HEK293T (cell line): ENCODE results near the gene CTBP1.

Experiments
- CTCF ChIA-PET: fragments of 350-600 bp; formaldehyde crosslinking; extraction: SDS; loops from one replicate; lab custom pipeline; 2021; ENCODE audit warnings: antibody characterized with exemption, inconsistent platforms; lab: Yijun Ruan, JAX
- POLR2A ChIA-PET: fragments of 350-600 bp; formaldehyde crosslinking; extraction: SDS; loops from one replicate; lab custom pipeline; 2020; ENCODE audit warnings: antibody characterized with exemption, inconsistent platforms; lab: Yijun Ruan, JAX
- DNase-seq: peaks from one replicate; pipeline ENCODE4 v3.0.0; 2012; ENCODE audit warnings: mixed read lengths; ENCODE audit errors: extremely low spot score
- ARNT ChIP-seq: fragments of 450-650 bp; IDR thresholded peaks from 2 replicates; pipeline ENCODE4 v1.6.1; 2017; ENCODE audit warnings: mild to moderate bottlenecking
- BHLHE40 ChIP-seq: fragments of 450-650 bp; IDR thresholded peaks from 2 replicates; pipeline ENCODE4 v1.6.1; 2016; ENCODE audit warnings: mild to moderate bottlenecking, moderate library complexity, borderline replicate concordance
- CTBP1 ChIP-seq: fragments of 450-650 bp; IDR thresholded peaks from 2 replicates; pipeline ENCODE4 v1.6.1; 2016; ENCODE audit warnings: borderline replicate concordance
- ELF4 ChIP-seq: fragments of 450-650 bp; IDR thresholded peaks from 2 replicates; pipeline ENCODE4 v1.6.1; 2017; ENCODE audit warnings: antibody characterized with exemption
- FOXA1 ChIP-seq: fragments of 450-650 bp; IDR thresholded peaks from 2 replicates; pipeline ENCODE4 v1.6.1; 2016; ENCODE audit warnings: mild to moderate bottlenecking
- FOXK2 ChIP-seq: fragments of 450-650 bp; IDR thresholded peaks from 2 replicates; pipeline ENCODE4 v1.6.1; 2016; ENCODE audit warnings: mild to moderate bottlenecking
- FOXM1 ChIP-seq: fragments of 450-650 bp; IDR thresholded peaks from 2 replicates; pipeline ENCODE4 v1.6.1; 2017; ENCODE audit warnings: mild to moderate bottlenecking, borderline replicate concordance
- HDGF ChIP-seq: fragments of 450-650 bp; IDR thresholded peaks from 2 replicates; pipeline ENCODE4 v1.6.1; 2017; ENCODE audit warnings: antibody characterized with exemption, borderline replicate concordance
- L3MBTL2 ChIP-seq: fragments of 450-650 bp; conservative IDR thresholded peaks from 2 replicates; pipeline ENCODE4 v1.6.1; 2016; ENCODE audit warnings: mild to moderate bottlenecking
- LEF1 ChIP-seq: fragments of 450-650 bp; IDR thresholded peaks from 2 replicates; pipeline ENCODE4 v1.6.1; 2017; ENCODE audit warnings: mild to moderate bottlenecking, borderline replicate concordance
- NFRKB ChIP-seq: fragments of 450-650 bp; IDR thresholded peaks from 2 replicates; pipeline ENCODE4 v1.6.1; 2016; ENCODE audit warnings: mild to moderate bottlenecking, moderate library complexity
- SP1 ChIP-seq: fragments of 450-650 bp; IDR thresholded peaks from 2 replicates; pipeline ENCODE4 v1.6.1; 2017
- SUZ12 ChIP-seq: fragments of 450-650 bp; IDR thresholded peaks from 2 replicates; pipeline ENCODE4 v1.6.1; 2016; ENCODE audit warnings: mild to moderate bottlenecking
- TARDBP ChIP-seq: fragments of 450-650 bp; IDR thresholded peaks from 2 replicates; pipeline ENCODE4 v1.6.1; 2016
- ZNF384 ChIP-seq: fragments of 450-650 bp; IDR thresholded peaks from 2 replicates; pipeline ENCODE4 v1.6.1; 2016
- TF ChIP-seq, protein P1 (sequence below): fragments of 450-650 bp; IDR thresholded peaks from 2 replicates; pipeline ENCODE4 v1.6.1; 2016

CTBP1 gene

DNA sequence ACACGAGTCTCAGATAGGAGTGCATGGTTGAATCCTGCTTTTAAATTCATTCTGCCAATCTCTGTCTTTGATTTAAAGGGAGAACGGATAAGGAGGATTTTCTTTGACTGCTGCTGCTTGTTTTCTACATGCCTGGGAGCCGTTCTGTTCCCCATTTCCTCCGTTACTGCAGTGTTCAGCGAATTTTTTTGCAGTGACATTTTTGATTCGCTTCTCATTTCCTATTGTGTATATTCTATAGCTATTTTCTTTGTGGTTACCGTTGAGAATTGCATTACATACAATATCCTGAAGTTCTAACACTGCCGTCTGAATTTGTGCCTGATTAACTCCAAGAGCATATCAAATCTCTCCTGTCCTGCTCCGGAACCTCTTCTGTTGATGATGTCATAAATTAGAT, 25.9 kb upstream of the CTBP1 start:
- TF ChIP-seq FOXK2, result no peak
- TF ChIP-seq CTBP1, result no peak
- TF ChIP-seq NFRKB, result no peak
- no peak for TF ChIP-seq TARDBP
- TF ChIP-seq SP1, result no peak
- no peak for TF ChIP-seq ZNF384
- TF ChIP-seq ELF4, result no peak
- TF ChIP-seq, protein P1, sequence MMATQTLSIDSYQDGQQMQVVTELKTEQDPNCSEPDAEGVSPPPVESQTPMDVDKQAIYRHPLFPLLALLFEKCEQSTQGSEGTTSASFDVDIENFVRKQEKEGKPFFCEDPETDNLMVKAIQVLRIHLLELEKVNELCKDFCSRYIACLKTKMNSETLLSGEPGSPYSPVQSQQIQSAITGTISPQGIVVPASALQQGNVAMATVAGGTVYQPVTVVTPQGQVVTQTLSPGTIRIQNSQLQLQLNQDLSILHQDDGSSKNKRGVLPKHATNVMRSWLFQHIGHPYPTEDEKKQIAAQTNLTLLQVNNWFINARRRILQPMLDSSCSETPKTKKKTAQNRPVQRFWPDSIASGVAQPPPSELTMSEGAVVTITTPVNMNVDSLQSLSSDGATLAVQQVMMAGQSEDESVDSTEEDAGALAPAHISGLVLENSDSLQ, result no peak
- no peak for TF ChIP-seq FOXM1
- no peak for DNase-seq
- CTCF ChIA-PET, result no interaction called here
- POLR2A ChIA-PET, result no interaction called here

DNA sequence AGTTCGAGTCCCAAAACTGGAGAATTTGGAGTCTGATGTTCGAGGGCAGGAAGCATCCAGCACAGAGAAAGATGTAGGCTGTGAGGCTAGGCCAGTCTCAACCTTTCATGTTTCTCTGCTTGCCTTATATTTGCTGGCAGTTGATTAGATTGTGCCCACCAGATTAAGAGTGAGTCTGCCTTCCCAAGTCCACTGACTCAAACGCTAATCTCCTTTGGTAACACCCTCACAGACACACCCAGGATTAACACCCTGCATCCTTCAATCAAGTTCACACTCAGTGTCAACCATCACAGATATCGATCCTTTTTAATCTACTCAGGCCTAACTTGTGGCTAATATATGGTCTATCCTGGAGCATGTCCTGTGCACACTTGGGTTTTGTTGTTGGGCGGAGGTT, 22.8 kb upstream of the CTBP1 start:
- ChIA-PET POLR2A (no interaction called here), CTCF (no interaction called here)
- DNase-seq, result no peak
- no peak for TF ChIP-seq SP1
- TF ChIP-seq TARDBP, result no peak
- no peak for TF ChIP-seq FOXM1
- no peak for TF ChIP-seq LEF1
- no peak for TF ChIP-seq FOXA1
- TF ChIP-seq, protein P1, result no peak
- TF ChIP-seq NFRKB, result no peak
- no peak for TF ChIP-seq HDGF
- TF ChIP-seq ARNT, result no peak
- TF ChIP-seq L3MBTL2, result no peak
- TF ChIP-seq ZNF384, result no peak
- no peak for TF ChIP-seq SUZ12
- no peak for TF ChIP-seq FOXK2

DNA sequence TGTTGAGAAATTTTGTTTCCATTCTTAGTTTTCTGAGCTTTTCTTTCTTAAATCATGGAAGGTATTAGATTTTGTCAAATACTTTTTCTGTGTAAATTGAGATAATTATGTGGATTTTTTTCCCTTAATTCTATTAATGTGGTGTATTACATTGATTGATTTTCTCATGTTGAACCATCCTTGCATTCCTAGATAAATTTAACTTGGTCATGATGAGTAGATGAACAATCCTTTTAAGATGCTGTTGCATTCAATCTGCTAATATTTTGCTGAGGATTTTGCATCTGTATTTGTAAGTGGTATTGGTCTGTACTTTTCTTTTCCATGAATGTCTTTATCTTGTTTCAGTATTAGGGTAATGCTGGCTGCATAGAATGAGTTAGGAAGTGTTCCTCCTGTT, 20.3 kb upstream of the CTBP1 start:
- CTCF ChIA-PET, result interaction anchor here (1.2 to 2.1 kb wide), 2 partner anchors 19 to 138 kb away, joined by 3 to 7 read pairs; no protein-coding TSS in a partner anchor
- TF ChIP-seq L3MBTL2 (no peak), ZNF384 (no peak), FOXA1 (no peak), HDGF (no peak), ARNT (no peak), ELF4 (no peak), SP1 (no peak), FOXM1 (no peak), BHLHE40 (no peak), CTBP1 (no peak), SUZ12 (no peak), TARDBP (no peak), NFRKB (no peak), FOXK2 (no peak), LEF1 (no peak)
- TF ChIP-seq, protein P1, result no peak
- POLR2A ChIA-PET, result interaction anchor here (0.7 kb wide), 1 partner anchor 10 kb away, joined by 3 read pairs; no protein-coding TSS in a partner anchor
- DNase-seq, result no peak

DNA sequence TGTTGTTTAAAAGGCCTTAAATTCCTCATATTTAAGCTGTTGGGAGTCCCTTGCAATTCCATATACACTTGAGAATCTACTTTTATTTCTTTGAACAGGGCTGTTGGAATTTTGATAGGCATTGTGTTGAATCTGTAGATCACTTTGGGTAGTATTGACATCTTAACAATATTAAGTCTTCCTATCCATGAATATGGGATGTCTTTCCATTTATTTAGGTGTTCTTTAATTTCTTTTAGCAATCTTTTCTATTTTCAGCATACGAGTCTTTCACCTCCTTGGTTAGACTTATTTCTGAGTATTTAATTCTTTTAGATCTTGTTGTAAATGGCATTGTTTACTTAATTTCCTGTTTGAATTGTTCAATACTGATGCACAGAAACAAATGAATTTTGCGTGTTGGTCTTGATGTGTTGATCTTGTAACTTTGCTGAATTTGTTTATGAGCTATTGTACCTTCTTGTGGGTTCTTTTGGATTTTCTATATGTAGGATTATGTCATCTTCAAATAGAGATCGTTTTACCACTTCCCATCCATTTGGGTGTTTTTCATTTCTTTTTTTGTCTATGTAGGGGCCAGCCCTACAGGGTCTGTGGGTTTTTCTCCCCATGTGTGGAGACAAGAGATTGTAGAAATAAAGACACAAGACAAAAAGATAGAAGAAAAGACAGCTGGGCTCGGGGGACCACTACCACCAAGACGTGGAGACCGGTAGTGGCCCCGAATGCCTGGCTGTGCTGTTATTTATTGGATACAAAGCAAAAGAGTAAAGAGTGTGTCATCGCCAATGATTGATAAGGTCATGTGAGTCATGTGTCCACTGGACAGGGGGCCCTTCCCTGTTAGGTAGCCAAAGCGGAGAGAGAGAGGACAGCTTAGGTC, 18.2 kb upstream of the CTBP1 start:
- POLR2A ChIA-PET, result interaction anchor here (0.6 kb wide), 1 partner anchor 17 kb away, joined by 3 read pairs; no protein-coding TSS in a partner anchor
- DNase-seq, result no peak
- CTCF ChIA-PET, result interaction anchor here (1.1 to 2.1 kb wide), 3 partner anchors 8 to 136 kb away, joined by 3 to 7 read pairs (median 4); no protein-coding TSS in a partner anchor
- TF ChIP-seq L3MBTL2, result no peak
- no peak for TF ChIP-seq HDGF
- no peak for TF ChIP-seq ELF4
- TF ChIP-seq SUZ12, result no peak
- TF ChIP-seq FOXK2, result no peak
- TF ChIP-seq BHLHE40, result no peak
- TF ChIP-seq FOXM1, result no peak
- TF ChIP-seq LEF1, result no peak
- TF ChIP-seq FOXA1, result no peak
- TF ChIP-seq, protein P1, result no peak
- TF ChIP-seq NFRKB, result no peak
- TF ChIP-seq ZNF384, result no peak
- no peak for TF ChIP-seq CTBP1

DNA sequence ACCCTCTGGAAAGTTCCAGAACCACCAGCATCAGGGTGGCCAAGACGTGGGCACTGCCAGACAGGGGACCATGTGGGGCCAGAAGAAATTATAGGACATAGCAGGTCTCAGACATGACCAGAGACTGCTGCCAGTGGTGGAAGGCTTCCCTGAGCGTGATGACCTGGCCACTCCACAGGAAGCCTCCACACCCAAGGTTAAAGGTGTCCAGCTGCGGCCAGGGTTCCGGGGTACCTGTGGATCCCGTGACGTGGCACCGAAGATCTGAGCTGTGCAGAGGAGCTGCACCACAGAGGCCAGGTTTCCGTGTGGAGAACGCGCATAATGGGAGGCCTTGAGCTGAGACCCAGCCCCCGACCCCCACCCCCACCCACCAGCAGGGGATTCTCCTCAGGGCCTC, 16.4 kb upstream of the CTBP1 start:
- ChIA-PET CTCF (no interaction called here), POLR2A (no interaction called here)
- TF ChIP-seq FOXM1 (no peak), L3MBTL2 (no peak), NFRKB (no peak), HDGF (no peak), SUZ12 (no peak), TARDBP (no peak), LEF1 (no peak), FOXA1 (no peak), BHLHE40 (no peak), CTBP1 (no peak), ZNF384 (no peak), ARNT (no peak), FOXK2 (no peak), ELF4 (no peak), SP1 (no peak)
- TF ChIP-seq, protein P1, result no peak
- no peak for DNase-seq
